HEK293 (cell line): Measurements from ENCODE around the gene UBE3B.
A peak's percentile ranks its signal among the peaks of the same experiment; 100 is the strongest.

ENCODE experiments used
- CTCF ChIA-PET: fragments of 350-600 bp; formaldehyde crosslinking; extraction: SDS; loops from one replicate; lab custom pipeline; 2021; ENCODE audit warnings: antibody characterized with exemption; lab: Yijun Ruan, JAX
- POLR2A ChIA-PET: fragments of 300-600 bp; formaldehyde crosslinking; extraction: SDS; loops from one replicate; lab custom pipeline; 2020; ENCODE audit warnings: antibody characterized with exemption, inconsistent platforms; lab: Yijun Ruan, JAX
- H3K27ac ChIP-seq: fragments of 200-500 bp; sonication (Bioruptor generic); 2 replicates; pipeline ENCODE4 v1.5.1; 2014; ENCODE audit warnings: low read depth, low read length, control low read depth, inconsistent platforms; ENCODE audit errors: extremely low read depth
- H3K36me3 ChIP-seq, 2 experiments: fragments of 200-500 bp in 1 of 2; sonication (Bioruptor generic) in 1 of 2; 1 replicate in 1 of 2; 2 replicates in 1 of 2; pipeline ENCODE4 v1.5.1; 2014 to 2017; ENCODE audit warnings: inconsistent platforms in 2 of 2, low read length in 2 of 2; ENCODE audit not compliant: control insufficient read depth in 2 of 2, insufficient read depth in 1 of 2
- H3K4me1 ChIP-seq: fragments of 200-500 bp; sonication (Bioruptor generic); 2 replicates; pipeline ENCODE4 v1.5.1; 2014; ENCODE audit warnings: mild to moderate bottlenecking, low read length, inconsistent platforms; ENCODE audit not compliant: control insufficient read depth, insufficient read depth
- H3K4me3 ChIP-seq: 2 replicates; pipeline ENCODE4 v1.5.1; 2011; ENCODE audit warnings: low read depth, mild to moderate bottlenecking, control low read depth, low read length, moderate library complexity
- H3K9me3 ChIP-seq: fragments of 200-500 bp; sonication (Bioruptor generic); 2 replicates; pipeline ENCODE4 v1.5.1; 2014; ENCODE audit warnings: low read depth, low read length, inconsistent platforms; ENCODE audit not compliant: control insufficient read depth, insufficient read depth
- AEBP2 ChIP-seq: fragments of 450-650 bp; formaldehyde crosslinking; IDR thresholded peaks from 2 replicates; pipeline ENCODE4 v1.5.1; 2016; ENCODE audit warnings: missing biosample characterization, missing genetic modification characterization, borderline replicate concordance
- GLI2 ChIP-seq: fragments of 450-650 bp; formaldehyde crosslinking; IDR thresholded peaks from 2 replicates; pipeline ENCODE4; 2017; ENCODE audit warnings: missing biosample characterization, missing genetic modification characterization, low read depth, borderline replicate concordance
- GLIS1 ChIP-seq: fragments of 450-650 bp; formaldehyde crosslinking; IDR thresholded peaks from 2 replicates; pipeline ENCODE4 v1.5.1; 2016; ENCODE audit warnings: missing biosample characterization, missing genetic modification characterization
- GLIS2 ChIP-seq: fragments of 450-650 bp; formaldehyde crosslinking; IDR thresholded peaks from 2 replicates; pipeline ENCODE4 v1.5.1; 2016; ENCODE audit warnings: missing biosample characterization, missing genetic modification characterization
- HOXD13 ChIP-seq: sonication (generic); formaldehyde crosslinking; IDR thresholded peaks from 2 replicates; pipeline ENCODE4 v1.8.0; 2022; ENCODE audit warnings: missing genetic modification reagents, borderline replicate concordance
- MEIS1 ChIP-seq: sonication (generic); formaldehyde crosslinking; IDR thresholded peaks from 2 replicates; pipeline ENCODE4 v1.8.1; 2022; ENCODE audit warnings: missing genetic modification reagents, mild to moderate bottlenecking, borderline replicate concordance
- ZBTB26 ChIP-seq: fragments of 450-650 bp; formaldehyde crosslinking; optimal IDR thresholded peaks from 2 replicates; pipeline ENCODE3; 2016; ENCODE audit warnings: missing biosample characterization, mild to moderate bottlenecking, missing genetic modification characterization
- ZFHX2 ChIP-seq: fragments of 450-650 bp; formaldehyde crosslinking; conservative IDR thresholded peaks from 2 replicates; pipeline ENCODE4 v1.5.1; 2016; ENCODE audit warnings: missing biosample characterization, missing genetic modification characterization
- ZNF16 ChIP-seq: fragments of 450-650 bp; formaldehyde crosslinking; IDR thresholded peaks from 2 replicates; pipeline ENCODE4 v1.5.1; 2016; ENCODE audit warnings: low read depth, missing biosample characterization, missing genetic modification characterization
- ZNF175 ChIP-seq: fragments of 450-650 bp; formaldehyde crosslinking; IDR thresholded peaks from 2 replicates; pipeline ENCODE4 v1.5.1; 2016; ENCODE audit warnings: missing biosample characterization, missing genetic modification characterization
- ZNF302 ChIP-seq: fragments of 450-650 bp; formaldehyde crosslinking; IDR thresholded peaks from 2 replicates; pipeline ENCODE4 v1.5.1; 2016; ENCODE audit warnings: missing biosample characterization, missing genetic modification characterization, low read depth
- ZNF341 ChIP-seq: fragments of 450-650 bp; formaldehyde crosslinking; IDR thresholded peaks from 2 replicates; pipeline ENCODE4; 2016; ENCODE audit warnings: low read depth, missing biosample characterization, missing genetic modification characterization
- ZNF521 ChIP-seq: fragments of 450-650 bp; formaldehyde crosslinking; IDR thresholded peaks from 2 replicates; pipeline ENCODE4 v1.5.1; 2017; ENCODE audit warnings: missing biosample characterization, mild to moderate bottlenecking, missing genetic modification characterization
- ZNF544 ChIP-seq: fragments of 450-650 bp; formaldehyde crosslinking; IDR thresholded peaks from 2 replicates; pipeline ENCODE4 v1.5.0; 2017; ENCODE audit warnings: missing biosample characterization, missing genetic modification characterization
- ZNF600 ChIP-seq: fragments of 450-650 bp; formaldehyde crosslinking; IDR thresholded peaks from 2 replicates; pipeline ENCODE4 v1.5.1; 2016; ENCODE audit warnings: missing biosample characterization, missing genetic modification characterization
- ZNF830 ChIP-seq: fragments of 450-650 bp; IDR thresholded peaks from 2 replicates; pipeline ENCODE4 v1.5.0; 2018; ENCODE audit warnings: missing biosample characterization, missing genetic modification characterization, low read depth, mild to moderate bottlenecking, moderate library complexity
- ZSCAN30 ChIP-seq: fragments of 450-650 bp; IDR thresholded peaks from 2 replicates; pipeline ENCODE4 v1.5.1; 2018; ENCODE audit warnings: missing biosample characterization, mild to moderate bottlenecking, missing genetic modification characterization, moderate library complexity
- TF ChIP-seq, protein P1 (sequence below): fragments of 450-650 bp; formaldehyde crosslinking; IDR thresholded peaks from 2 replicates; pipeline ENCODE4 v1.5.1; 2016; ENCODE audit warnings: missing biosample characterization, missing genetic modification characterization
- TF ChIP-seq, protein P2 (sequence below): fragments of 450-650 bp; formaldehyde crosslinking; IDR thresholded peaks from 2 replicates; pipeline ENCODE4 v1.5.1; 2016; ENCODE audit warnings: missing biosample characterization, missing genetic modification characterization
- TF ChIP-seq, protein P3 (sequence below): fragments of 450-650 bp; formaldehyde crosslinking; IDR thresholded peaks from 2 replicates; pipeline ENCODE4 v1.5.1; 2017; ENCODE audit warnings: missing biosample characterization, missing genetic modification characterization

Gene UBE3B

DNA sequence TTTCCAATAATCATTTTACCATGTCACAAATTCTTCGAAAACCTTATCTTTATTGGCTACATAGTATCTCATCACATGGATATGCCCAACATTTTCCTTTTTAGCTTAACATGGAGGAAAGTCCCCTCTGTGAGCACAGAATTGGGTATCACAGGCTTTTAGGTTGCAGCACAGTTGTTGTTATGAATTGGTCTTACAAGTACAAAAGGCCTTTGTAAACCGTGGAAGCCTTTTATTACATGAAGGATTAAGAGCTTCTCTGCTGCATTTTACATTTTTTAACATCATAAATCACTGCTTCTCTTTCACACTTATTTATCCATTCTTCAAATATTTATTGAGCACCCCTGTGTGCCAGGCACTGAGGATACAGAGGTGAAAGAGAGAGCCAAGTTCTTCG lies 26.2 kb downstream of the UBE3B start:
- peaks cover 28 to 88% of the 10 kb centered on the region in 2 experiments for H3K36me3 ChIP-seq
- POLR2A ChIA-PET: interaction anchor here (0.6 kb wide), 1 partner anchor 388 kb away, joined by 3 read pairs; no protein-coding TSS in a partner anchor
- no peak overlapping the region for H3K27ac ChIP-seq

GRCh38 chr12:109504068-109504467 lies 26.6 kb downstream of the UBE3B start:
- Histone ChIP-seq H3K27ac (no peak overlapping the region), H3K4me1 (no peaks in the 10 kb centered on the region)

More for the DNA sequence above, 26.2 kb downstream of the UBE3B start:
- Histone ChIP-seq H3K9me3 (no peaks in the 10 kb centered on the region), H3K4me1 (no peaks in the 10 kb centered on the region), H3K4me3 (no peak overlapping the region)
- TF ChIP-seq ZNF302 (tag by site-specific recombination): no peak
- TF ChIP-seq, protein P1, sequence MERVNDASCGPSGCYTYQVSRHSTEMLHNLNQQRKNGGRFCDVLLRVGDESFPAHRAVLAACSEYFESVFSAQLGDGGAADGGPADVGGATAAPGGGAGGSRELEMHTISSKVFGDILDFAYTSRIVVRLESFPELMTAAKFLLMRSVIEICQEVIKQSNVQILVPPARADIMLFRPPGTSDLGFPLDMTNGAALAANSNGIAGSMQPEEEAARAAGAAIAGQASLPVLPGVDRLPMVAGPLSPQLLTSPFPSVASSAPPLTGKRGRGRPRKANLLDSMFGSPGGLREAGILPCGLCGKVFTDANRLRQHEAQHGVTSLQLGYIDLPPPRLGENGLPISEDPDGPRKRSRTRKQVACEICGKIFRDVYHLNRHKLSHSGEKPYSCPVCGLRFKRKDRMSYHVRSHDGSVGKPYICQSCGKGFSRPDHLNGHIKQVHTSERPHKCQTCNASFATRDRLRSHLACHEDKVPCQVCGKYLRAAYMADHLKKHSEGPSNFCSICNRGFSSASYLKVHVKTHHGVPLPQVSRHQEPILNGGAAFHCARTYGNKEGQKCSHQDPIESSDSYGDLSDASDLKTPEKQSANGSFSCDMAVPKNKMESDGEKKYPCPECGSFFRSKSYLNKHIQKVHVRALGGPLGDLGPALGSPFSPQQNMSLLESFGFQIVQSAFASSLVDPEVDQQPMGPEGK: no peak
- CTCF ChIA-PET: interaction anchor here (1.1 to 1.4 kb wide), 4 partner anchors 14 to 75 kb away, joined by 4 read pairs; no protein-coding TSS in a partner anchor

More at GRCh38 chr12:109504068-109504467, 26.6 kb downstream of the UBE3B start:
- Histone ChIP-seq H3K36me3 (peaks cover 26 to 90% of the 10 kb centered on the region in 2 experiments), H3K9me3 (no peaks in the 10 kb centered on the region), H3K4me3 (no peak overlapping the region)
- ChIA-PET CTCF (interaction anchor here (0.7 to 1.4 kb wide), 4 partner anchors 14 to 76 kb away, joined by 3 to 4 read pairs (median 4); no protein-coding TSS in a partner anchor), POLR2A (interaction anchor here (0.6 kb wide), 1 partner anchor 387 kb away, joined by 3 read pairs; no protein-coding TSS in a partner anchor)
- TF ChIP-seq GLI2 (tag by site-specific recombination) (no peak), ZNF830 (tag by site-specific recombination) (no peak), AEBP2 (tag by site-specific recombination) (no peak), ZNF341 (tag by site-specific recombination) (no peak), HOXD13 (no peak), ZNF175 (tag by site-specific recombination) (no peak), MEIS1 (no peak), GLIS1 (tag by site-specific recombination) (peak; percentile 77), ZNF16 (tag by site-specific recombination) (no peak), ZFHX2 (no peak), ZNF521 (tag by site-specific recombination) (no peak), ZNF544 (tag by site-specific recombination) (0 out of 2 replicates have a peak, but pooled peaks have one; percentile 32), ZNF600 (no peak), ZSCAN30 (tag by site-specific recombination) (no peak), GLIS2 (tag by site-specific recombination) (no peak), ZBTB26 (tag by site-specific recombination) (no peak)
- TF ChIP-seq, protein P2, sequence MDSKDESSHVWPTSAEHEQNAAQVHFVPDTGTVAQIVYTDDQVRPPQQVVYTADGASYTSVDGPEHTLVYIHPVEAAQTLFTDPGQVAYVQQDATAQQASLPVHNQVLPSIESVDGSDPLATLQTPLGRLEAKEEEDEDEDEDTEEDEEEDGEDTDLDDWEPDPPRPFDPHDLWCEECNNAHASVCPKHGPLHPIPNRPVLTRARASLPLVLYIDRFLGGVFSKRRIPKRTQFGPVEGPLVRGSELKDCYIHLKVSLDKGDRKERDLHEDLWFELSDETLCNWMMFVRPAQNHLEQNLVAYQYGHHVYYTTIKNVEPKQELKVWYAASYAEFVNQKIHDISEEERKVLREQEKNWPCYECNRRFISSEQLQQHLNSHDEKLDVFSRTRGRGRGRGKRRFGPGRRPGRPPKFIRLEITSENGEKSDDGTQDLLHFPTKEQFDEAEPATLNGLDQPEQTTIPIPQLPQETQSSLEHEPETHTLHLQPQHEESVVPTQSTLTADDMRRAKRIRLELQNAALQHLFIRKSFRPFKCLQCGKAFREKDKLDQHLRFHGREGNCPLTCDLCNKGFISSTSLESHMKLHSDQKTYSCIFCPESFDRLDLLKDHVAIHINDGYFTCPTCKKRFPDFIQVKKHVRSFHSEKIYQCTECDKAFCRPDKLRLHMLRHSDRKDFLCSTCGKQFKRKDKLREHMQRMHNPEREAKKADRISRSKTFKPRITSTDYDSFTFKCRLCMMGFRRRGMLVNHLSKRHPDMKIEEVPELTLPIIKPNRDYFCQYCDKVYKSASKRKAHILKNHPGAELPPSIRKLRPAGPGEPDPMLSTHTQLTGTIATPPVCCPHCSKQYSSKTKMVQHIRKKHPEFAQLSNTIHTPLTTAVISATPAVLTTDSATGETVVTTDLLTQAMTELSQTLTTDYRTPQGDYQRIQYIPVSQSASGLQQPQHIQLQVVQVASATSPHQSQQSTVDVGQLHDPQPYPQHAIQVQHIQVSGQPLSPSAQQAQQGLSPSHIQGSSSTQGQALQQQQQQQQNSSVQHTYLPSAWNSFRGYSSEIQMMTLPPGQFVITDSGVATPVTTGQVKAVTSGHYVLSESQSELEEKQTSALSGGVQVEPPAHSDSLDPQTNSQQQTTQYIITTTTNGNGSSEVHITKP: peak; percentile 95
- TF ChIP-seq, protein P3, sequence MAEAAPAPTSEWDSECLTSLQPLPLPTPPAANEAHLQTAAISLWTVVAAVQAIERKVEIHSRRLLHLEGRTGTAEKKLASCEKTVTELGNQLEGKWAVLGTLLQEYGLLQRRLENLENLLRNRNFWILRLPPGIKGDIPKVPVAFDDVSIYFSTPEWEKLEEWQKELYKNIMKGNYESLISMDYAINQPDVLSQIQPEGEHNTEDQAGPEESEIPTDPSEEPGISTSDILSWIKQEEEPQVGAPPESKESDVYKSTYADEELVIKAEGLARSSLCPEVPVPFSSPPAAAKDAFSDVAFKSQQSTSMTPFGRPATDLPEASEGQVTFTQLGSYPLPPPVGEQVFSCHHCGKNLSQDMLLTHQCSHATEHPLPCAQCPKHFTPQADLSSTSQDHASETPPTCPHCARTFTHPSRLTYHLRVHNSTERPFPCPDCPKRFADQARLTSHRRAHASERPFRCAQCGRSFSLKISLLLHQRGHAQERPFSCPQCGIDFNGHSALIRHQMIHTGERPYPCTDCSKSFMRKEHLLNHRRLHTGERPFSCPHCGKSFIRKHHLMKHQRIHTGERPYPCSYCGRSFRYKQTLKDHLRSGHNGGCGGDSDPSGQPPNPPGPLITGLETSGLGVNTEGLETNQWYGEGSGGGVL (tag by site-specific recombination): no peak
